ENCODE results near the gene SNX15.
A peak's percentile ranks its signal among the peaks of the same experiment; 100 is the strongest.

The SNX15 gene

GRCh38 chr11:65058419-65059054 is 31.3 kb downstream of the SNX15 start, which contains the start of gene NAALADL1:
NAALADL1 (minus strand) TSS chr11:65058553; CDS start chr11:65058521, 32 bp downstream.
- DNase-seq = no peak

GRCh38 chr11:65059523-65059922 is 32.3 kb downstream of the SNX15 start:
- no peak for DNase-seq

GRCh38 chr11:65059959-65060824 is 33.0 kb downstream of the SNX15 start:
- no peak for DNase-seq

- peak; percentile 76 for DNase-seq
Measured at GRCh38 chr11:65060913-65061408, 33.7 kb downstream of the SNX15 start.

- no peak for DNase-seq
Measured at GRCh38 chr11:65063532-65063931, 36.3 kb downstream of the SNX15 start.

- DNase-seq = no peak
Measured at GRCh38 chr11:65064847-65065240, 37.6 kb downstream of the SNX15 start.

GRCh38 chr11:65065851-65066250 is 38.6 kb downstream of the SNX15 start:
- DNase-seq = no peak

GRCh38 chr11:65066315-65066714 is 39.1 kb downstream of the SNX15 start:
- no peak for DNase-seq

GRCh38 chr11:65066805-65067291 is 39.6 kb downstream of the SNX15 start:
- no peak for DNase-seq

GRCh38 chr11:65067446-65067845 is 40.2 kb downstream of the SNX15 start:
- DNase-seq = no peak

GRCh38 chr11:65069217-65069616 is 42.0 kb downstream of the SNX15 start:
- DNase-seq = no peak

- DNase-seq = no peak
Measured at GRCh38 chr11:65071907-65072630, 44.8 kb downstream of the SNX15 start.

- DNase-seq = no peak
Measured at GRCh38 chr11:65072631-65072966, 45.4 kb downstream of the SNX15 start.

- DNase-seq = no peak
Measured at GRCh38 chr11:65077451-65077850, 50.2 kb downstream of the SNX15 start.

- DNase-seq = no peak
Measured at GRCh38 chr11:65078151-65078550, 50.9 kb downstream of the SNX15 start.

- DNase-seq = no peak
Measured at GRCh38 chr11:65078786-65079342, 51.6 kb downstream of the SNX15 start.

GRCh38 chr11:65083134-65083833 is 56.0 kb downstream of the SNX15 start:
- no peak for DNase-seq

GRCh38 chr11:65083834-65084597 is 56.8 kb downstream of the SNX15 start, which contains the start of the genes CDCA5 and ZFPL1:
CDCA5 (minus strand) TSS chr11:65084040; CDS start chr11:65083978, 62 bp downstream.
ZFPL1 (plus strand) TSS chr11:65084222; CDS start chr11:65084699, 477 bp downstream.
- DNase-seq = peak; percentile 95

- no peak for DNase-seq
Measured at GRCh38 chr11:65084598-65085375, 57.5 kb downstream of the SNX15 start.

- no peak for DNase-seq
Measured at GRCh38 chr11:65085446-65085845, 58.2 kb downstream of the SNX15 start.

Measured in T1000 (cell line).